GM21619 (cell line): ENCODE results near the gene ABHD12.
"Not testable (repeated sequence)": the region's sequence is repeated elsewhere in the genome, so short reads cannot be mapped to it uniquely, and the experiment has no call there.

ENCODE experiments used
- ATAC-seq: cut with Tn5 transposase; IDR thresholded peaks from one replicate; pipeline ENCODE4 v1.9.1; 2021; ENCODE audit not compliant: unreplicated experiment

The ABHD12 gene

GRCh38 chr20:25323496-25324246 lies 67.0 kb downstream of the ABHD12 start:
- ATAC-seq, result no peak

DNA sequence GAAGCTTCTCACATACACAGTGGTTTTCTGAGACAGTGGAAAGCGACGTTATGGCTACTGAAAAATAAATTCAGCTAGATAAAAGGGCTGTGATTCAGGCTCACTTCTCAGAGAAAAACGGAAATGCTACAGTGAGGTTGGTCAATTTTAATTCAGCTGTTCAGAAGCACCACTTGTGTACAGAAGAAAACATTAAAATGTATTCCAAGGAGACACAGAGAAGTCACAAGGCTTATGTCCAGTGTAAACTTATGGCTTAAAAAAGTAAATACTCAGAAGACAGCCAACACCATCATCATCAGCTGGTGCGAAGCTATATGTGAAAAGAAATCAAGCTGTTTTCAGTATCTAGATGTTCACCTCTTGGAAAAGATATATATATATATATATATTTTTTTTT lies 68.6 kb downstream of the ABHD12 start:
- ATAC-seq, result no peak

DNA sequence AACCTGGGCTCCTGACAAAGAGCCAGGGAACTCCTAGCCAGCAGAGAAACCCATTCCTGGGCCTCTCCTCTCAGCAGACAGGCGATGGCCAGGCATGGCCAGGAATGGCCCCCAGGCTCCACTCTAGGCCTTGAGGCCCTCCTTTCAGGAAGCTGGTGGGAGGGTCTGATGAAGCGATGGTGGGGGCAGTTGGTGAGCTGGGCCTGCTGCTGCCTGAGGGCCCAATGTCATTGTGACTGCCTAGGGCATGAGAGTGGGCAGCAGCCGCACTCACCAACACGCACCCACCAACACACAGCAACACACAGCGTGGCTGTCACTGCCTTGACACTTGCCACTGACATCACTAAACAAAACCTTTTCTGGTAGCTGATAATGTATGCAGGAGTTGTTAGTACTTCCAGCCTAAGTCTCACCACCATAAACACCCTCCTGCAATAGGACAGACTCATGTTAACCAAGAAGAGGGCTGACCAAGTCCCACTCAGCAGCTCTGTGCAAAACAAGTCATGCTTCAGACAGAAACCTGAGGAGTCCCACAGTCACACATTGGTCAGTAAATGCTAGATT lies 69.3 kb downstream of the ABHD12 start:
- ATAC-seq, result no peak

DNA sequence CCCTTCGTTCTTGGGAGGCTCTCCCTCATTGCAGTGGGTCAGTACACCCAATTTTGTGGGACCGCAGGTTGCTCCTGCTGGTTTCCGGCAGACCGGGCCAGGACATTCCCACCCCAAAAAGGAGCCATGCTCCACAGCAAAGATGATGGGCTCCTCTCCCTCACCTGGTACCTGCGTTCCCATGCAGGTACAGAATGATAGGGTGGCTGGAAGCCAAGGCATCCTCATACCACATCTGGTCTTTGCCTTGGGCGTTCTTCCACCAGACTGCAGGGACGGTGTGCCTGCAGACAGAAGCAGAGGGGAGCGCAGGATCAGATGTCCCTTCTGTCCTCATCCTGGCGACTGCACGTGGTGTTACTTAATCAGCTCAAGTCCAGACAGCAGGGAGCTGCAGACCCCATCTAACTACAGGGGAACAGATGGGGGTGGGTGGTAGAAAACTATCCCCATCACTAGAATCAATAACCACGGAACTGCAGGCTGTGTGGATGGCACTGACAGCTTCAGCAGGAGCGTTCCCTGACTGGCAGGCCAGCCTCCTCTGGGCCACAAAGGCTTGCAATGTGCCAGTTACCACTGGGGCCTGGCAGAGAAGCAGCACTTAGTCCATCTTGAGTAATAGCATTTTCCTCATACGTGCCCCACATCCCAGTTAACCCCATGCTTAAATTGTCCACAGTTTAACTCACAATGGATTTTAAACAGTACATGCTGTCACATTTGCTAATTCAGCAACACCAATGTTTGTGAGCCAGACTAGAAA lies 70.4 kb downstream of the ABHD12 start:
- no peak for ATAC-seq

GRCh38 chr20:25319241-25320034 lies 71.2 kb downstream of the ABHD12 start:
- peak; percentile 7 for ATAC-seq

- peak; percentile 86 for ATAC-seq
These were observed 72.0 kb downstream of the ABHD12 start for GRCh38 chr20:25318471-25319240.

DNA sequence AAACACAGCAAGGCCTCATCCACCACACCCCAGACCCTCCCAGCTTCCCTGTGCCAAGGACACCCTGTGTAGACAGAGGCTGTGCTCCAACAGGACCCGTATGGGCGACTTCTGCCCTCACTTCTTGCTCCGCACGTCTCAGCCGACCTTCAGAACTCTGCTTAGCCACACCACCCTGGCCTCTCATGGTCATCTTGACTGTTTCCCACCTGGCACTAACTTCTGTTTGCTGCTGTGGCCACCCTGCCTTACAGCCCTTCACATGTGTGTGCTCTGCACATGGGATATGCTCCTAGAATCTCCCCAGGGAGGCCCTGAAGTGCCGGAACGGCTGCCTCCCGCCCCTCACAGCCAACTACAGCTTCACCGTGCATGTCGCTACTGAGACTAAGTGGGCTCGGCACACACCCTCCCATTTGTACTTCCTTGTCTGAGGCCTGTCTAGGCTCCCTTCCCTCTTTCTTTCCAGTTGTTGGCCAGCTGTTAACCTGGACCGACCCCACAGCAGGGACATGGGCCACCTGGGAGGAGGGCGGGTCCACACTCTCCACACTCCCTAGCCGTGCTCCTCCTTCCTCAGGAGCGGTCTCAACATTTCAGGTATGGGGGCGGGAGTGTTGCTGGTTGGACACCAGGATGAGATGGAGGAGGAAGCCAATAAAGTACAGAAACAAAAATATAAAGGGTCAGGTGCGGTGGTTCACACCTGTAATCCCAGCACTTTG lies 73.1 kb downstream of the ABHD12 start:
- ATAC-seq, result no peak

GRCh38 chr20:25316506-25317190 lies 74.0 kb downstream of the ABHD12 start:
- no peak for ATAC-seq

- ATAC-seq, result no peak
These were observed 75.0 kb downstream of the ABHD12 start for GRCh38 chr20:25315418-25316210.

- ATAC-seq, result no peak
These were observed 75.9 kb downstream of the ABHD12 start for GRCh38 chr20:25314497-25315417.

DNA sequence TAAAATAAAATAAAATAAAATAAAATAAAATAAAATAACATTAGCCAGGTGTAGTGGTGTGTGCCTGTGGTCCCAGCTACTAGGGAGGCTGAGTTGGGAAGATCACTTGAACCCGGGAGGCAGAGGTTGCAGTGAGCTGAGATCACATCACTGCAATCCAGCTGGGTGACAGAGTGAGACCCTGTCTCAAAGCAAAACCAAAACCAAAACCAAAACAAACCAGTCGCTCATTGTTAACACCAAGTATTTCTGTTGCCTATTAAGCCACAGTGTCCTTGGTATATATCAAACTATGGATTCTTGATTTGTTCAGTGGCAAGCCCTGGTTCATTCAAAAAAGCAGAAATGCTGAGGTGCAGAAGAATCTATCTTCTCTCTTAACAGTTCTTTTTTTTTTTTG lies 77.0 kb downstream of the ABHD12 start:
- ATAC-seq, result no peak

- ATAC-seq, result not testable (repeated sequence)
These were observed 77.9 kb downstream of the ABHD12 start for GRCh38 chr20:25312716-25313115.

- no peak for ATAC-seq
These were observed 79.5 kb downstream of the ABHD12 start for GRCh38 chr20:25310921-25311728.

DNA sequence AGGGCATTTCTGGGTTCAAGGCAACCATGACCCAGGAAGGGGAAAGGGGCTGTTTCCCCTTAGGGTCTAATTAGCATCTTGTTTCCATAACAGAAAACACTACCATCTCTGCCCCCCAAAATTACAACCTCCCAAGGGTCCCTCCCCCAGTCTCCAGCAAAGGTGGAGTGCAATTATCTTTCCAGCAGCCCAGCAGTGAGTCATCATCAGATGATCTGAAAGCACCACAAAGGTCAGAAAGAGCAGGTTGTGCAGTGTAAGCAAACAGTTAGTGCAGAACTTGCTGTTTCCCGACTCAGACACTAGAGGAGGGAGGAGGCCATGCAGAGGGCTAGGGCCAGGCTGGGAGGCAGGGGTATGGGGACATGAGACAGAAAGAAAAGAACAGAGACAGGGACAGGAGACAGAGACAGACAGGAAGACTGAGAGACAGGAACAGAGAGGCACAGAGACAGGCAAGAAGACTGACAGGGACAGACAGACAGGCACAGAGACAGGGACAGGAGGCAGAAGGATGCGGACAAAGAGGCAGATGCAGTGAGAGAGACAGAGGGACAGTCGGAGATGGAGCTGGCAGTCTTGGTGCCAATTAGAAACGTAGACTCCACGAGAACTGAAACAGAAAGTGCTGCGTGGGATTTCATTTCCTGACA lies 80.2 kb downstream of the ABHD12 start:
- ATAC-seq, result peak; percentile 90

GRCh38 chr20:25309395-25310267 lies 81.0 kb downstream of the ABHD12 start:
- peak; percentile 10 for ATAC-seq
